Activated CD8-positive, alpha-beta memory T cell treated with anti-CD3 and anti-CD28 coated beads, Interleukin-2, amount 50 U/mL, for 48 hours (primary cell): ENCODE results near the gene ABCC3.
"Not testable (repeated sequence)": the region's sequence is repeated elsewhere in the genome, so short reads cannot be mapped to it uniquely, and the experiment has no call there.

Source experiments
- DNase-seq: peaks from one replicate; pipeline ENCODE4 v3.0.0-alpha.2; 2020

ABCC3 gene

DNA sequence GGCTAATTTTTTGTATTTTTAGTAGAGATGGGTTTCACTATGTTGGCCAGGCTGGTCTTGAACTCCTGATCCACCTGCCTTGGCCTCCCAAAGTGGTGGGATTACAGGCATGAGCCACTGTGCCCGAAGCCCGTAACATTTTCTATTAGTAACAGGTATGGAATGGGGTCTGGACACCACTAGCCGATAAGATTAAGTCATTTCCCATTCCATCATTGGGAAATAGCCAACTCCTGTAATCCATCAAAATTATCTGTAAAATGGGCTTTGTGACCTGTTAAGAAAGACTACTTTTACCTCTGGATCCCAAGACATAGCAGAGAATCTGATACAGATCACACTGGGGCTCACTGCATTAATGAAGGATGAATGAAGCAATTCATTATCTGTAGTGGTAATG, 80.8 kb downstream of the ABCC3 start:
- DNase-seq: no peak

DNA sequence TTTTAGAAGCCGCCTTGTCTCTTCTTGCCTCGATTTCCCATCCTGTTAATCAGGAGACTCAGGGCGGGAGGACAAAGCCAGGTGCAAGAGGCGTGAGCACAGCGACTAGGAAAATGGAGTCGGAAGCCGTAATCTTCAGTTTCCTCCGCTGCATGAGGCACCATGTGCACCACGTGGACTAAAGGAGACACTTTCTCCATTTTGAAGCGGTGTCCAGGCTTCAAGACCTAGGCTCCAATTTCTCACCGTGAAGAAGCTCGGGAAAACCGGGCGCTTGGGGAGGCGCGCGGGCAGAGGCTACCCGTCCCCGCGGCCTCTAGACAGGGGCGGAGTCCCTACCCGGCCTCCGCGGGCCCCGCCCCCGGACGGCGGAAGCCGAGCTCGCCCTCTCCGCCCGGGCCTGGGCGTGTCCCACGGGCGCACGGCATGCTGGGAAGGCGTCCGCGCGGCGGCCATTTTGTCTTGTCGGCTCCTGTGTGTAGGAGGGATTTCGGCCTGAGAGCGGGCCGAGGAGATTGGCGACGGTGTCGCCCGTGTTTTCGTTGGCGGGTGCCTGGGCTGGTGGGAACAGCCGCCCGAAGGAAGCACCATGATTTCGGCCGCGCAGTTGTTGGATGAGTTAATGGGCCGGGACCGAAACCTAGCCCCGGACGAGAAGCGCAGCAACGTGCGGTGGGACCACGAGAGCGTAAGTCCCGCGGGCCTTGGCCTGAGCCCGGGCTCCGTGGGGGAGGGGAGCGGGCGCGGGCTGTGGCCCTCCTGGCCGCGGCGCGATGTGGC, 84.7 kb downstream of the ABCC3 start, which contains the start of gene LUC7L3:
Gene LUC7L3 (plus strand): TSS at position 460 of the 780 bp plus-strand sequence. CDS start 130 bp downstream, at position 590.
- DNase-seq: peak; percentile 96

GRCh38 chr17:50719924-50720794, 85.5 kb downstream of the ABCC3 start:
- no peak for DNase-seq

DNA sequence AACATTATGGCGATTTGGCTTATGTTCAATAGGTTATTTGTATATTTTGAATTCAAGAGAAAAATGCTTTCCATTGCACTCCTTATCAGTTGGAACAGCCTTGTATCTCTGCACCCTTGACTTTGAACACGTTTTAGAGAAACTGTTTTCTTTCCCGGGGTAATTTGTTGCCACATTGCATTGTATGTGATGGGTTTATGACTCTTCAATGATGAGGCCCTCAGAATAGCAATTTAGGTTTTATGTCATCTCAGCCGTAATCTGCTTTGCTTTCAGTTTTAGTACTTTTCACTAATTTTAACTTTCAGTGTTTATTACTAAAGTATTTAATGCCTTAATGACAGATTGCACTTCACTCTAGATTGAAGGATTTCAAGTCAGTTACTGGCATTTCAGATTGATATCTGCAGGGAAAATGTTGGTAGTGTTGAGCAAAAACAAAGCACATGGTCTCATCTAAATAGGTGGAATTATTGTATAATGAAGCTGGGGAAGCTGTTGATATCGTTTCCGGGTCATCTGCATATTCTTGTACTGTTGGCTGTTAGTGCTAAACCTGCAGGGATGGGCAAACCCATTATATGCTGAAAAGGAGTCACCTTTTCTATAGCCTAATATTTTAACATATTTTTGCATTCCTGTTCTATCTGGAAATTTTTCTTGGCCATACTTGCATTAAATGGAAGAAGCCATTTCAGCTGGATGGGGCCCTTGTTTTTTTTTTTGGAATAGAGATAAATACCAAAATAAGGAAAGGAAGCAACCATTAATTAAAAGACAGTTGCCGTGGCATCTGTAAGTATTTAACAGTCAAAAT, 86.7 kb downstream of the ABCC3 start:
- DNase-seq: no peak

DNA sequence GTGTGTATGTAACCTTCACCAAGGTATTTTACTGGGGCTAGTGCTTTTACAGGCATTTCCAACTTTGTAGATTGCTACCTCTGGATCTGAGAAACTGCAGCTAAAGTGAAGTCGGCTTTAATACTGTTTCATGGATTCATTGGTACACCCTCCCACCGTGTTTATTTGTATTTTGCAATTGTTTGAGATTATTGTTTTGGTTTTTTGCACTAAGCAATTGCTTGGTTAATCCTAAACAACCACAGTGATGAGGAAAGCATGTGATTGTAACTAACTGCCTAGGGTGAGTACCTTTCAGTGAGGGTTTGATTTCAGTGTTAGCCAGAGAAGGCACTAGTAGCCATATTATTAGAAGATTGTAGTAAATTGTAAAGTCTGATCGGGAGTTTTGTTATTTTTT, 88.1 kb downstream of the ABCC3 start:
- DNase-seq: no peak

DNA sequence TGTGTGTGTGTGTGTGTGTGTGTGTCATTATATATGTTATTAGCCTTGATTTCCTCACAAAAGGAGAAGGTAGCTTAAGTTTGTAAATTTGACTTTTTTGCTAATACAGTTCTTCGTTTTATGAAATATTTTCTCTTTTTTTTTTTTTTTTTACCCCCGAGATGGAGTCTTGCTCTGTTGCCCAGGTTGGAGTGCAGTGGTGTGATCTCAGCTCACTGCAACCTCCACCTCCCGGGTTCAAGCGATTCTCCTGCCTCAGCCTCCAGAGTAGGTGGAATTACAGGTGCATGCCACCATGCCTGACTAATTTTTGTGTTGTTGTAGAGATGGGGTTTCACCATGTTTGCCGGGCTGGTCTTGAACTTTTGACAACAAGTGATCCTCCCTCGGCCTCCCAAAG, 89.9 kb downstream of the ABCC3 start:
- DNase-seq: not testable (repeated sequence)

DNA sequence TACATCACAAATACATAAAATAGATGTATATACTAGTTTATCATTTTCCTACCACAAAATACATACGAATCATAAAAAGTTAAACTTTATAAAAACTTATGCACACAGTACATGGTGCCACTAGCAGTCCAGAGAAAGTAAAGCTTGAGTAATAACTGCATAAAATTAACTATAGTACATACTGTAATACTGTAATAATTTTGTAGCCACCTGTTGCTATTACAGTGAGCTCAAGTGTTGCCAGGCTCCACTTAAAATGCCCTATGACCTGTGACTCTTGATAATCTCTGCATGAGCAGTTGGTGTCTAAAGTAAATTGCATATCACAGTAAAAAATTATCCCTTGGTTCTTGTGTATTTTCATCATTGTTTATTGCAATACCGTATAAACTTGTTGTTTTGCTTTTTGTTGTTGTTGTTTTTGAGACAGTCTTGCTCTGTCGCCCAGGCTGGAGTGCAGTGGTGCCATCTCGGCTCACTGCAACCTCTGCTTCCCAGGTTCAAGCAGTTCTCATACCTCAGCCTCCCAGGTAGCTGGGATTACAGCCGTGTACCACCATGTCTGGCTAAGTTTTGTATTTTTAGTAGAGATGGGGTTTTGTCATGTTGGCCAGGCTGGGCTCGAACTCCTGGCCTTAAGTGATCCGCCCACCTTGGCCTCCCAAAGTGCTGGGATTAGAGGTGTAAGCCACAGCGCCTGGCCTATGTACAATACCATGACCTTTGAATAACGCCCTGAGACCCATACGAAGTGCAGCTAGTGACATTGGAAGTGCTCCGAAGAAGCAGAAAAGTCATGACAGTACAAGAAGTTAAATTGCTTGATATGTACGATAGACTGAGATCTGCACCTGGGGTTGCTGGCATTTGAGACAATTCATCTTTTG, 91.3 kb downstream of the ABCC3 start:
- no peak for DNase-seq

DNA sequence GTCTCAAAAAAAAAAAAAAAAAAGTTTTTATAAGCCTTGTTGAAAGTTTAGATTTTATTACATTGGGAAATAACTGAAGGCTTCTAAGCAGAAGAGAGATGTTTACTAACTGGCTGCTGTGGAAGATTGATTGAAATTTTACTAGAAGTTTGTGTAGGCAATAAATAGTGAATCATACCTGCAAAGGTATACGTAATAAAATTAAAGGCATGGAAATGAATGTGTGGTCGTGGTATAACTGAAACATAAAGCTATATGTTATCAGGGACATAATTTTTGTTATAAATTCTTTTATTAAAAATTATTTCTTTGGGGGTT, 93.4 kb downstream of the ABCC3 start:
- DNase-seq: no peak

- no peak for DNase-seq
Observed at GRCh38 chr17:50728881-50729765, 94.4 kb downstream of the ABCC3 start.

DNA sequence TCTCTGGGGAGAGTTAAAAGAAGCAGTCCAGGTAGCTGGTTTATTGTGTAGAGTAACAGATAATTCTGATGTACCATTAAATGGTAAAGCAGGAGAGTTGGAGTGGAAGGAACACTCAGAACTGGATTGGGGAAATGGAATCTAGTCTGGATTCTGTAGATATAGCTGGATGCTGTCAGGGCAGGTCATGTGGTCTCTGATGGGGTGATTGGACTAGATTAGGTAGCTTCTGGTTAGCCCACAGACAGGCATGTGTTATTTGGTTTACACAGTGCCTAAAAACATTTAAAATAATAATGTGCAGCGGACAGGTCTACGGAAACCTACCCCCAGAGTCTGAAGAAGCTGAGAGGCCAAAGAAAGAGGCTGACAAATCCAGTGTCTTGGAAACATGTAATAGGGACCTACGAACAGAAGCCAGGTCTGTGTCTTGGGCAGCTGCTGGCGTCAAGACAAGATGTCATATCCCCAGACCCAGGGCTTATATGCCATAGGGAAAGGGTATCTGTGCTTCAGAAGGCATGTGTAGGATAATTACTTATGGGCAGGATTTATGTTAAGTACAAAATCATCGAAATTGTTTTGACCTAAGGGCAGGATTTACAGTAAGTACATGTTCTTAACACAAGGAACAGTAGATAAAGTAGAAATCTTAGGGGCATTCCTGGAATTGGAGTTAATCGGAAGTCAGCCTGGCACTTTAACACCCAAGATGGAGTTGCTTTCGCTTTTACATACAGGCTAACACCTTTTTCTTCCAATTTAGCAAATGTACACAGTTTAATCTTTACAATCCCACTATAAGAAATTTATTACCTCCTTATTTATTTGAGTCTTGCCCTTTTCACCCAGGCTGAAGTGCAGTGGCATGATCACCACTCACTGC, 97.1 kb downstream of the ABCC3 start:
- no peak for DNase-seq

DNA sequence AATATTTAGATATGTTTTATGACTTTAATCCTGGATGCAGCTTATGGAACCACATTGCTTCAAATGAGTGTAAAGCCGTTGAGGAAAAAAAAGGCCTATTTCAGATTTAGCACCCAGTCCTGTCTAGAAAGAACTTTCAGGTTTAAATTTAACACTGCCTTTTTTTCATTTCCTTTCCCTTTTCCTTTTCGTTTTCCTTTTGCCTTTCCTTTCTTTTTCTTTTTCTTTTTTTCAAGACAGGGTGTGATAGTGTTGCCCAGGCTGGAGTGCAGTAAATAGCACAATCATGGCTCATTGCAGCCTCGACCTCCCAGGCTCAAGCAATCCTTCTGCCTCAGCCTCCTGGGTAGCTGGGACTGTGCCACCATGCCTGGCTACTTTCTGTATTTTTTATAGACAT, 100.6 kb downstream of the ABCC3 start:
- no peak for DNase-seq

GRCh38 chr17:50737118-50737698, 102.5 kb downstream of the ABCC3 start:
- DNase-seq: no peak

GRCh38 chr17:50739098-50739497, 104.4 kb downstream of the ABCC3 start:
- DNase-seq: no peak
